NT2/D1 (cell line): ENCODE data around the gene SYNPO2L.
A peak's percentile ranks its signal among the peaks of the same experiment; 100 is the strongest.

Experiments
- SUZ12 ChIP-seq: IDR thresholded peaks from 2 replicates; pipeline ENCODE4 v1.6.1; 2011; ENCODE audit not compliant: insufficient read length, insufficient read depth; ENCODE audit errors: extremely low read depth
- YY1 ChIP-seq: IDR thresholded peaks from 2 replicates; pipeline ENCODE4 v1.6.1; 2011; ENCODE audit not compliant: insufficient read length, insufficient read depth
- ZNF274 ChIP-seq: IDR thresholded peaks from 2 replicates; pipeline ENCODE4 v1.6.1; 2011; ENCODE audit warnings: mild to moderate bottlenecking, low read depth, low read length

GRCh38 chr10:73625884-73626752 lies 29.7 kb downstream of the SYNPO2L start:
- TF ChIP-seq YY1: peak; percentile 79
- TF ChIP-seq ZNF274: no peak
- TF ChIP-seq SUZ12: no peak
